ENCODE measurements around the gene LFNG.

The LFNG gene, protein sequence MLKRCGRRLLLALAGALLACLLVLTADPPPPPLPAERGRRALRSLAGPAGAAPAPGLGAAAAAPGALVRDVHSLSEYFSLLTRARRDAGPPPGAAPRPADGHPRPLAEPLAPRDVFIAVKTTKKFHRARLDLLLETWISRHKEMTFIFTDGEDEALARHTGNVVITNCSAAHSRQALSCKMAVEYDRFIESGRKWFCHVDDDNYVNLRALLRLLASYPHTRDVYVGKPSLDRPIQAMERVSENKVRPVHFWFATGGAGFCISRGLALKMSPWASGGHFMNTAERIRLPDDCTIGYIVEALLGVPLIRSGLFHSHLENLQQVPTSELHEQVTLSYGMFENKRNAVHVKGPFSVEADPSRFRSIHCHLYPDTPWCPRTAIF

DNA sequence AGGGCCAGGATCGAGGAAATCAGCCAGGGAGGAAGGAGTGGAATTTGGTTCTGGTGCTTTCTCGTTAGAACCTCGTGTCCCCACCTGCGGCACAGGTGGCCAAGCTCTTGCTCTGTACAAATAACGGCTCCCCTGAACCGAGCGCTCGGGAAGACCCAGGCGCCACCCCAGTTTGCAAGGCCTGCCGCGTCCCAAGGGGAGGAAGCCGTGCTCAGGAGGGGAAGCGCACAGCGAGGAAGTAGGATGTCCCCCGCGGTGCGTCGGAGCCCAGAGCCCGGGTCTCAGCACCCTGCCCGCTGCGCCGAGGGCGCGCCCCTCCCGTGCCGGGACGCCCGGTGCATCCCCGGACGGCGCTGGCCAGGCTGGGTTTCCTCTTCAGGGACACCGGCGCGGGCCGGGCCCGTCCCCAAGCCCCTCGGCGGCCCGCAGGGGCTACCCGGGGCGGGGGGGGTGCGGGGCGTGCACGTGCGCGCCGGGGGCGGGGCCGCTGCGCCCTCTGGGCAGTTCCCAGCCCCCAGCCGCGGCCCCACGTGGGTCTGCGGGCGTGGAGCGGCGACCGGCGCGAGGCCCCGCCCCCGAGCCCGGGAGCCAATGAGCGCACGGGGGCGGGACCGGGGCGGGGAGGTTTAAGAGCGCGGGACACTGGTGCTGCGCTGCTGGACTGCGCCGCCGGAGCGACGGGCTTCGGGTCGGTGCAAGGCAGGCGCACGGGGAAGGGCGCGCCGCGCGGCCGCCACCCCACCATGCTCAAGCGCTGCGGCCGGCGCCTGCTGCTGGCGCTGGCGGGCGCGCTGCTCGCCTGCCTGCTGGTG, at the start of gene LFNG:
TSS of gene LFNG (plus strand) at position 656 of the 812 bp plus-strand sequence. CDS start at position 744, 88 bp downstream.
- peak; percentile 90 for DNase-seq
- H3K27me3 Mint-ChIP-seq (ENCODE audit: low read depth, poor library complexity): peaks cover 17% of the 10 kb centered on the region
- TF ChIP-seq, protein P1, sequence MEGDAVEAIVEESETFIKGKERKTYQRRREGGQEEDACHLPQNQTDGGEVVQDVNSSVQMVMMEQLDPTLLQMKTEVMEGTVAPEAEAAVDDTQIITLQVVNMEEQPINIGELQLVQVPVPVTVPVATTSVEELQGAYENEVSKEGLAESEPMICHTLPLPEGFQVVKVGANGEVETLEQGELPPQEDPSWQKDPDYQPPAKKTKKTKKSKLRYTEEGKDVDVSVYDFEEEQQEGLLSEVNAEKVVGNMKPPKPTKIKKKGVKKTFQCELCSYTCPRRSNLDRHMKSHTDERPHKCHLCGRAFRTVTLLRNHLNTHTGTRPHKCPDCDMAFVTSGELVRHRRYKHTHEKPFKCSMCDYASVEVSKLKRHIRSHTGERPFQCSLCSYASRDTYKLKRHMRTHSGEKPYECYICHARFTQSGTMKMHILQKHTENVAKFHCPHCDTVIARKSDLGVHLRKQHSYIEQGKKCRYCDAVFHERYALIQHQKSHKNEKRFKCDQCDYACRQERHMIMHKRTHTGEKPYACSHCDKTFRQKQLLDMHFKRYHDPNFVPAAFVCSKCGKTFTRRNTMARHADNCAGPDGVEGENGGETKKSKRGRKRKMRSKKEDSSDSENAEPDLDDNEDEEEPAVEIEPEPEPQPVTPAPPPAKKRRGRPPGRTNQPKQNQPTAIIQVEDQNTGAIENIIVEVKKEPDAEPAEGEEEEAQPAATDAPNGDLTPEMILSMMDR (IDR thresholded peaks at IDR 0.05): no peak
- no peak within 1 kb of the TSS for H3K27ac Mint-ChIP-seq
- H3K4me3 Mint-ChIP-seq: peak within 1 kb of the TSS; percentile 85
- H3K36me3 Mint-ChIP-seq (ENCODE audit: low read depth): no peaks in the 10 kb centered on the region
- peaks cover 50% of the 10 kb centered on the region for H3K4me1 Mint-ChIP-seq
- H3K9me3 Mint-ChIP-seq: no peaks in the 10 kb centered on the region

DNA sequence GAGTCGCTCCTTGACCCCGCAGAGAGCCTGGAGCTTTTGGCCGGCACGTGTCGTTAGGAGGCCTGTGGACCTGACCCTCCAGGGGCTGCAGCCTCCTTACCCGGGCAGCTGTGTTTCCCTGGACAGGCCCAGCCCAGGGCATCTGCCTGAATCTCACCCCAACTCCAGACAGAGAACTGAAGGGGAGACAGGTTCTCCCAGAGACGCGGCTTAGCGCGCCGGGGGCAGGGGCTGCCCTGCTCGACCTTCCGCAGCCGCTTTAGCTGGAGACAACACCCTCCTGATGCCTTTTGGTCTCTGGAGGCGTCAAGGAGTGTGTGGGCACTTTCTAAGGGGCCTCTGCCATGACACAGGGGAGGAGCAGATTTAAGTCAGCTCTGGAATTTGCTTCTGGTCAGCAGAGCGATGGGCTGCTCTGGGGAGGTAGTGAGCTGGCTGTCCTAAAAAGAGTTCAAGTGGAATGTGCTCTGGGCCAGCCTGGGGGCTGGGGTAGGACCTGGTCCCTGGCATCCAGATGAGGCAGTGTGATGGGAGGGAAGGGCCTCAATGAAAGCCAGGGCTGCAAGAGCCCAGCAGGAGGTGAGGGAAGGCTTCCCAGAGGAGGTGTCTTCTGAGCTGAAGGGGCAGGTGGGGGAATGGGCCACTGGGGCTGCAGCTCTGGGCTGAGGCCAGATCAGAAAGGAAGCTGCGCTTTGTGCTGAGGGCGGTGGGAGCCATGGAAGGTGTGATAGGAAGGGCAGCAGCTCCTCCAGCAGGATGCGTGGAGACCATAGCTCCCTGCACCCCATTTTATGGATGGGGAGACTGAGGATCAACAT, 49.2 kb upstream of the LFNG start:
- Mint-ChIP-seq H3K27me3 (ENCODE audit: low read depth, poor library complexity) (peaks cover 12% of the 10 kb centered on the region), H3K4me3 (no peak overlapping the region), H3K36me3 (ENCODE audit: low read depth) (no peaks in the 10 kb centered on the region)

DNA sequence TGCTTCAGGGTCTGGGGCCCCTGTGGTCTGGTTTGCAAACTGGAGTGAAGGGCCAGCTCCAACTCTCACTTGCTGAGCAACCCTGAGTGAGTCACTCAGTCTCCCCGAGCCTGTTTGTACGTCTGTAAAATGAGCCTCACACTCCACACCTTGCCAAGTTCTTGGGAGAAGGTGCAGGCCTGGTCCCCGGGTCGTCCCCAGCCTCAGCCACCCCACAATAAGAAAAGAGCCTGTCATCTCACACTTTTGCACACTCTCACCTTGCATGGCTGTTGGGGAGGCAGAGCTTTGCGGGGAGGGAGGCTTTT, 48.6 kb upstream of the LFNG start:
- H3K9me3 Mint-ChIP-seq: no peaks in the 10 kb centered on the region
- no peak for DNase-seq
- H3K36me3 Mint-ChIP-seq (ENCODE audit: low read depth): no peaks in the 10 kb centered on the region
- H3K27me3 Mint-ChIP-seq (ENCODE audit: low read depth, poor library complexity): peaks cover 11% of the 10 kb centered on the region
- no peak overlapping the region for H3K4me3 Mint-ChIP-seq
- no peak overlapping the region for H3K27ac Mint-ChIP-seq
- H3K4me1 Mint-ChIP-seq: peaks cover 18% of the 10 kb centered on the region
- TF ChIP-seq, protein P1 (IDR thresholded peaks at IDR 0.05): no peak

More for the DNA sequence above, 49.2 kb upstream of the LFNG start:
- TF ChIP-seq, protein P1 (IDR thresholded peaks at IDR 0.05): no peak
- no peaks in the 10 kb centered on the region for H3K9me3 Mint-ChIP-seq
- DNase-seq: no peak
- peaks cover 18% of the 10 kb centered on the region for H3K4me1 Mint-ChIP-seq
- no peak overlapping the region for H3K27ac Mint-ChIP-seq

DNA sequence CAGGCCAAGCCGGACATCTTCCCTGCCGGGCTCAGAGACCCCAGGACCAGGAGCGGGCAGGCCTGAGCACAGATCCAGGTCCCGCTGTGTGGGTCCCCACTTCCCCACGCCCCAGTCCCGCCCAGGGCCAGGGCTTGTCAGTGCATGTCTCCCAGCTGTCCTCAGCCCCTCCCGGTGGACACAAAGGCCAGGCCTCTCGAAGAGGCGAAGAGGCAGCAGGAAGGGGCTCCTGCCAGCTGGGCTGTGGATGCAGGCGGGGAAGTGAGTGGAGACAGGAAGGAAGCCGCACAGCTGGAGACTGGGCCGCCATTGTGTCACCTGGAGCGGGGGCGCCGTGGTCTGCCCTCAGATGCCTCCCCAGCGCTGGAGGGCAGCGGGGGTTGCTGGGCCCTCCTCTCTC, 48.2 kb upstream of the LFNG start:
- no peak overlapping the region for H3K4me3 Mint-ChIP-seq
- peaks cover 9% of the 10 kb centered on the region for H3K27me3 Mint-ChIP-seq (ENCODE audit: low read depth, poor library complexity)
- no peaks in the 10 kb centered on the region for H3K9me3 Mint-ChIP-seq
- H3K36me3 Mint-ChIP-seq (ENCODE audit: low read depth): no peaks in the 10 kb centered on the region
- peaks cover 18% of the 10 kb centered on the region for H3K4me1 Mint-ChIP-seq
- DNase-seq: no peak
- TF ChIP-seq, protein P1 (IDR thresholded peaks at IDR 0.05): no peak
- no peak overlapping the region for H3K27ac Mint-ChIP-seq

DNA sequence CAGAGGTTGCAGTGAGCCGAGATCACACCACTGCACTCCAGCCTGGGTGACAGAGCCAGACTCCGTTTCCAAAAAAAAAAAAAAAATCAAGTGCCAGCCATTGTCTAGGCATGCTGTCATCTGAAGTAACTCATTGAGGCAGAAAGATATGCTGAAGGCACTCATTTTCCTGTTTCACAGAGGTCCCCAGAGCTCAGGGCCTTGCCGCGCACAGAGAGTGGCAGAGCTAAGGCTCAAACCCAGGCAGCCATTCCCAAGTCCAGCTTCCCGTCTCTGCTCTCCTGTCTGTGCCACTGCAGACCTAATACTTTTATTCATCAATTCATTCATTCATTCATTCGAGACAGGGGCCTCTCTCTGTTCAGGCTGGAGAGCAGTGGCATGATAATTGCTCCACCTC, 46.8 kb upstream of the LFNG start:
- H3K9me3 Mint-ChIP-seq: no peaks in the 10 kb centered on the region
- no peak for DNase-seq
- no peak overlapping the region for H3K27ac Mint-ChIP-seq
- no peaks in the 10 kb centered on the region for H3K36me3 Mint-ChIP-seq (ENCODE audit: low read depth)
- H3K27me3 Mint-ChIP-seq (ENCODE audit: low read depth, poor library complexity): peaks cover 9% of the 10 kb centered on the region
- TF ChIP-seq, protein P1 (IDR thresholded peaks at IDR 0.05): no peak
- peaks cover 29% of the 10 kb centered on the region for H3K4me1 Mint-ChIP-seq
- no peak overlapping the region for H3K4me3 Mint-ChIP-seq

All from nephron progenitor cell (in vitro differentiated cells).